ENCODE results near the gene SLC48A1. TPM values are rescaled to one million over a fixed set of nuclear protein-coding genes. Genes with fewer than 3 reads are reported as not detected.
A peak's percentile ranks its signal among the peaks of the same experiment; 100 is the strongest.

The SLC48A1 gene
- total and polyA plus RNA-seq, 8 donors: 2.3 to 29.0 (median 13.7) TPM

- H3K9me3 ChIP-seq: no peaks in the 10 kb centered on the region
- WGBS, 5 donors: 75 to 86% (median 79%) methylated on average over 9 to 11 of the region's 11 CpGs
- intact Hi-C loops (cut with DNase I; ENCODE audit: low total_unique reads): no loop called here
- H3K36me3 ChIP-seq: peaks cover 82 to 100% (median 99%) of the 10 kb centered on the region in 4 donors
- no peak overlapping the region for H3K4me3 ChIP-seq
- no peaks in the 10 kb centered on the region for H3K27me3 ChIP-seq
- no peak for DNase-seq
- H3K27ac ChIP-seq: peak overlapping the region in 3 of 5 donors; percentile 52 to 61 (median 54)
- peaks cover 0 to 32% (median 10%) of the 10 kb centered on the region in 4 donors for H3K4me1 ChIP-seq
- TF ChIP-seq POLR2A (IDR thresholded peaks at IDR 0.05) (no peak), CTCF (IDR thresholded peaks at IDR 0.05) (no peak), POLR2AphosphoS5 (IDR thresholded peaks at IDR 0.05) (no peak), EP300 (IDR thresholded peaks at IDR 0.05) (no peak)
Observed at GRCh38 chr12:47785887-47786661, 13.0 kb downstream of the SLC48A1 start.

GRCh38 chr12:47786662-47787280 lies 13.7 kb downstream of the SLC48A1 start:
- TF ChIP-seq EP300 (IDR thresholded peaks at IDR 0.05) (no peak), POLR2A (IDR thresholded peaks at IDR 0.05) (no peak), CTCF (IDR thresholded peaks at IDR 0.05) (no peak), POLR2AphosphoS5 (IDR thresholded peaks at IDR 0.05) (no peak)
- H3K4me3 ChIP-seq: no peak overlapping the region
- intact Hi-C loops (cut with DNase I; ENCODE audit: low total_unique reads): no loop called here
- peaks cover 0 to 28% (median 10%) of the 10 kb centered on the region in 4 donors for H3K4me1 ChIP-seq
- H3K9me3 ChIP-seq: no peaks in the 10 kb centered on the region
- no peak for DNase-seq
- peak overlapping the region in 3 of 5 donors; percentile 25 to 61 (median 54) for H3K27ac ChIP-seq
- WGBS, 5 donors: 86 to 96% (median 94%) methylated on average over 8 to 10 of the region's 10 CpGs
- peaks cover 85 to 100% (median 99%) of the 10 kb centered on the region in 4 donors for H3K36me3 ChIP-seq
- H3K27me3 ChIP-seq: no peaks in the 10 kb centered on the region

- Histone ChIP-seq H3K9me3 (no peaks in the 10 kb centered on the region), H3K4me3 (no peak overlapping the region), H3K4me1 (peaks cover 0 to 23% (median 3%) of the 10 kb centered on the region in 4 donors), H3K27ac (peak overlapping the region in 3 of 5 donors; percentile 8 to 32 (median 25)), H3K27me3 (no peaks in the 10 kb centered on the region), H3K36me3 (peaks cover 90 to 100% (median 100%) of the 10 kb centered on the region in 4 donors)
- no peak for TF ChIP-seq POLR2AphosphoS5 (IDR thresholded peaks at IDR 0.05)
- no peak for TF ChIP-seq CTCF (IDR thresholded peaks at IDR 0.05)
- TF ChIP-seq POLR2A (IDR thresholded peaks at IDR 0.05): no peak
- TF ChIP-seq EP300 (IDR thresholded peaks at IDR 0.05): no peak
- DNase-seq: no peak
- intact Hi-C loops (cut with DNase I; ENCODE audit: low total_unique reads): no loop called here
- 79 to 84% (median 82%) methylated on average over 14 of the region's 14 CpGs for WGBS, 5 donors
Observed at GRCh38 chr12:47787596-47788319, 14.7 kb downstream of the SLC48A1 start.

GRCh38 chr12:47789141-47789540 lies 16.1 kb downstream of the SLC48A1 start:
- intact Hi-C loops (cut with DNase I; ENCODE audit: low total_unique reads): no loop called here
- no peak for DNase-seq
- Histone ChIP-seq H3K27ac (peak overlapping the region in 1 of 5 donors; percentile 18), H3K27me3 (no peaks in the 10 kb centered on the region), H3K9me3 (no peaks in the 10 kb centered on the region), H3K4me3 (no peak overlapping the region), H3K4me1 (peaks cover 0 to 23% (median 1%) of the 10 kb centered on the region in 4 donors), H3K36me3 (peaks cover 89 to 100% (median 100%) of the 10 kb centered on the region in 4 donors)
- TF ChIP-seq EP300 (IDR thresholded peaks at IDR 0.05): no peak
- no peak for TF ChIP-seq CTCF (IDR thresholded peaks at IDR 0.05)
- no peak for TF ChIP-seq POLR2A (IDR thresholded peaks at IDR 0.05)
- TF ChIP-seq POLR2AphosphoS5 (IDR thresholded peaks at IDR 0.05): no peak
- 94 to 100% (median 97%) methylated on average over 2 to 5 of the region's 5 CpGs for WGBS, 5 donors
